Measurements from ENCODE around the gene NCAPG2. TPM values are rescaled to one million over a fixed set of nuclear protein-coding genes. Genes with fewer than 3 reads are reported as not detected.

NCAPG2 gene
- total and polyA plus RNA-seq, 9 donors = 3.2 to 9.3 (median 5.1) TPM

GRCh38 chr7:158746957-158747356 is 42.4 kb upstream of the NCAPG2 start:
- intact Hi-C loops (cut with DNase I) = no loop called here
- no peak for TF ChIP-seq EP300 (IDR thresholded peaks at IDR 0.05)
- TF ChIP-seq, protein P1, sequence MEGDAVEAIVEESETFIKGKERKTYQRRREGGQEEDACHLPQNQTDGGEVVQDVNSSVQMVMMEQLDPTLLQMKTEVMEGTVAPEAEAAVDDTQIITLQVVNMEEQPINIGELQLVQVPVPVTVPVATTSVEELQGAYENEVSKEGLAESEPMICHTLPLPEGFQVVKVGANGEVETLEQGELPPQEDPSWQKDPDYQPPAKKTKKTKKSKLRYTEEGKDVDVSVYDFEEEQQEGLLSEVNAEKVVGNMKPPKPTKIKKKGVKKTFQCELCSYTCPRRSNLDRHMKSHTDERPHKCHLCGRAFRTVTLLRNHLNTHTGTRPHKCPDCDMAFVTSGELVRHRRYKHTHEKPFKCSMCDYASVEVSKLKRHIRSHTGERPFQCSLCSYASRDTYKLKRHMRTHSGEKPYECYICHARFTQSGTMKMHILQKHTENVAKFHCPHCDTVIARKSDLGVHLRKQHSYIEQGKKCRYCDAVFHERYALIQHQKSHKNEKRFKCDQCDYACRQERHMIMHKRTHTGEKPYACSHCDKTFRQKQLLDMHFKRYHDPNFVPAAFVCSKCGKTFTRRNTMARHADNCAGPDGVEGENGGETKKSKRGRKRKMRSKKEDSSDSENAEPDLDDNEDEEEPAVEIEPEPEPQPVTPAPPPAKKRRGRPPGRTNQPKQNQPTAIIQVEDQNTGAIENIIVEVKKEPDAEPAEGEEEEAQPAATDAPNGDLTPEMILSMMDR (IDR thresholded peaks at IDR 0.05) = no peak
- TF ChIP-seq POLR2A (IDR thresholded peaks at IDR 0.05) = no peak
- Histone ChIP-seq H3K36me3 (no peaks in the 10 kb centered on the region), H3K4me3 (no peak overlapping the region), H3K4me1 (ENCODE audit: insufficient read depth) (peaks cover 3% of the 10 kb centered on the region), H3K9me3 (no peaks in the 10 kb centered on the region), H3K27ac (no peak overlapping the region), H3K27me3 (no peaks in the 10 kb centered on the region)
- 75 to 80% (median 79%) methylated on average over 9 of the region's 9 CpGs for WGBS, 3 donors
- no peak for DNase-seq

- Histone ChIP-seq H3K9me3 (no peaks in the 10 kb centered on the region), H3K4me1 (ENCODE audit: insufficient read depth) (peaks cover 5% of the 10 kb centered on the region), H3K27ac (no peak overlapping the region), H3K4me3 (no peak overlapping the region), H3K36me3 (no peaks in the 10 kb centered on the region), H3K27me3 (no peaks in the 10 kb centered on the region)
- no peak for DNase-seq
- 36 to 68% (median 56%) methylated on average over 10 of the region's 10 CpGs for WGBS, 3 donors
- TF ChIP-seq POLR2A (IDR thresholded peaks at IDR 0.05) (no peak), EP300 (IDR thresholded peaks at IDR 0.05) (no peak)
- TF ChIP-seq, protein P1 (IDR thresholded peaks at IDR 0.05) = no peak
- intact Hi-C loops (cut with DNase I) = no loop called here
Measured at GRCh38 chr7:158745057-158745715, 40.6 kb upstream of the NCAPG2 start.

- no peaks in the 10 kb centered on the region for H3K9me3 ChIP-seq
- no peak for TF ChIP-seq POLR2A (IDR thresholded peaks at IDR 0.05)
- no peak for TF ChIP-seq EP300 (IDR thresholded peaks at IDR 0.05)
- TF ChIP-seq, protein P1 (IDR thresholded peaks at IDR 0.05) = no peak
- WGBS, 3 donors = 82 to 94% (median 85%) methylated on average over 4 of the region's 4 CpGs
- no peak for DNase-seq
- no peaks in the 10 kb centered on the region for H3K27me3 ChIP-seq
- no peak overlapping the region for H3K4me3 ChIP-seq
- H3K4me1 ChIP-seq (ENCODE audit: insufficient read depth) = peaks cover 5% of the 10 kb centered on the region
- no peak overlapping the region for H3K27ac ChIP-seq
- intact Hi-C loops (cut with DNase I) = no loop called here
- no peaks in the 10 kb centered on the region for H3K36me3 ChIP-seq
Measured at GRCh38 chr7:158744070-158744469, 39.5 kb upstream of the NCAPG2 start.

- 85 to 93% (median 90%) methylated on average over 17 of the region's 17 CpGs for WGBS, 3 donors
- no peak for TF ChIP-seq EP300 (IDR thresholded peaks at IDR 0.05)
- no peak for TF ChIP-seq POLR2A (IDR thresholded peaks at IDR 0.05)
- TF ChIP-seq, protein P1 (IDR thresholded peaks at IDR 0.05) = no peak
- Histone ChIP-seq H3K36me3 (no peaks in the 10 kb centered on the region), H3K4me1 (ENCODE audit: insufficient read depth) (peaks cover 5% of the 10 kb centered on the region), H3K27me3 (no peaks in the 10 kb centered on the region), H3K27ac (no peak overlapping the region), H3K4me3 (no peak overlapping the region), H3K9me3 (no peaks in the 10 kb centered on the region)
- DNase-seq = no peak
- intact Hi-C loops (cut with DNase I) = no loop called here
Measured at GRCh38 chr7:158743219-158743618, 38.6 kb upstream of the NCAPG2 start.
